PC-3 (cell line): ENCODE data around the gene PTGS1.

Experiments
- EZH2phosphoT487 ChIP-seq: fragments of 300-600 bp; sonication (generic); IDR thresholded peaks from 2 replicates; pipeline ENCODE4 v1.6.1; 2018; ENCODE audit warnings: mild to moderate bottlenecking, antibody characterized with exemption, low read length, borderline replicate concordance
- TF ChIP-seq, protein P1 (sequence below): fragments of 300-600 bp; sonication (generic); conservative IDR thresholded peaks from 2 replicates; pipeline ENCODE4 v1.5.1; 2017; ENCODE audit warnings: antibody characterized with exemption, low read depth, mild to moderate bottlenecking, low read length

DNA sequence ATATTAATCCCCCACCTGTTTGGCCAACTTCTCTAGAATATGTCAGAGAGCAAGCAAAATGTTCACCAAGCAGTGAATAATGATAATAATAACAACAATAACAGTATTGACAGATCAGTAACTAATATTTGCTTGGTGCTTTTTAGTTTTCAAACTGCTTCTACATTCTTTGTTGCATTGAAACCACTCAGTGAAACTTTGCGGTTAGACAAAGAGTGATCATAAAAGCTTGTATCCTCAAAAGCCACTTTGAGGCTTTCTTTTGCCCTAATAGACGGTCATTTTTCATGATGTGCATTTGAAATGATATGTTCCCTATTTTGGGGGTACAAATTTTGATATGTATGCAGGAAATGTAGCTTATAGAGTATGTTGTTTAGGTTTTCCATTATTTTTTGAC, 43.6 kb upstream of the PTGS1 start:
- TF ChIP-seq, protein P1, sequence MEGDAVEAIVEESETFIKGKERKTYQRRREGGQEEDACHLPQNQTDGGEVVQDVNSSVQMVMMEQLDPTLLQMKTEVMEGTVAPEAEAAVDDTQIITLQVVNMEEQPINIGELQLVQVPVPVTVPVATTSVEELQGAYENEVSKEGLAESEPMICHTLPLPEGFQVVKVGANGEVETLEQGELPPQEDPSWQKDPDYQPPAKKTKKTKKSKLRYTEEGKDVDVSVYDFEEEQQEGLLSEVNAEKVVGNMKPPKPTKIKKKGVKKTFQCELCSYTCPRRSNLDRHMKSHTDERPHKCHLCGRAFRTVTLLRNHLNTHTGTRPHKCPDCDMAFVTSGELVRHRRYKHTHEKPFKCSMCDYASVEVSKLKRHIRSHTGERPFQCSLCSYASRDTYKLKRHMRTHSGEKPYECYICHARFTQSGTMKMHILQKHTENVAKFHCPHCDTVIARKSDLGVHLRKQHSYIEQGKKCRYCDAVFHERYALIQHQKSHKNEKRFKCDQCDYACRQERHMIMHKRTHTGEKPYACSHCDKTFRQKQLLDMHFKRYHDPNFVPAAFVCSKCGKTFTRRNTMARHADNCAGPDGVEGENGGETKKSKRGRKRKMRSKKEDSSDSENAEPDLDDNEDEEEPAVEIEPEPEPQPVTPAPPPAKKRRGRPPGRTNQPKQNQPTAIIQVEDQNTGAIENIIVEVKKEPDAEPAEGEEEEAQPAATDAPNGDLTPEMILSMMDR: no peak
- no peak for TF ChIP-seq EZH2phosphoT487
